ENCODE data around the gene ENTR1.

Gene ENTR1

DNA sequence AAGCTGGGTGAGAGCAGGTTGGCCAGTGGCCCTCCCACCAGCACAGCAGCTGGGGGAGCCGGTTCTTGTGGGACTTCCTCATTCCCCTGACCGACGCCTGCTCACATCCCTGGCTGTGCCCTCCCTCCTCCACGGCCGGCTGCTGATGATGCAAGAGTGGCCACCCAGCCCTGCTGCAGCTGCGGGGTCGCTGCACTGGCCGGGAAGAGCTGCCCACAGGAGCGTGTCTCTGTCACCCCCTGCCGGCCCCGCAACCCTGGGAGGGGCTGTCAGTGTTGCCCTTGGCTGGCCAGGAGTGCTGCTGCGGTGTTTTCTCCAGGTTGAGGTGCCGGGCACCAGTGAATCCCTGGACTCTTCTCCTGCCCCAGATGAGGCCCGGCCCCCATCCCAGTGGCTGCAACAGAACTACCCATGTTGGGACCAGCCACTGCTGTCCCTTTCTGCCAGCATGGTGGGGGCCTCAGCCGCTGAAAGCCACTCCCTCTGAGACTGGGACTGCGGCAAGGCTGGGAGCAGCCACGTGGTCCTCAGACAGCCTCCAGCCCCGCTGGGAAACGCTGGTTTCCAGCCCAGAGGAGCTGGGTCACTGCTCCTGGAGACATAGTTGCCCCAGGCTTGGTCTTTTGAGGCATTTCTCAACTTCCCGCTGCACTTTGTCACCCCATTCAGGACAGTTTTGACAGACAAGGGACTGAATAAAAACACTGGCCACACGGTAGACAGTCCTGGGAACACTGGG, 37.7 kb downstream of the ENTR1 start:
- TF ChIP-seq, protein P1, sequence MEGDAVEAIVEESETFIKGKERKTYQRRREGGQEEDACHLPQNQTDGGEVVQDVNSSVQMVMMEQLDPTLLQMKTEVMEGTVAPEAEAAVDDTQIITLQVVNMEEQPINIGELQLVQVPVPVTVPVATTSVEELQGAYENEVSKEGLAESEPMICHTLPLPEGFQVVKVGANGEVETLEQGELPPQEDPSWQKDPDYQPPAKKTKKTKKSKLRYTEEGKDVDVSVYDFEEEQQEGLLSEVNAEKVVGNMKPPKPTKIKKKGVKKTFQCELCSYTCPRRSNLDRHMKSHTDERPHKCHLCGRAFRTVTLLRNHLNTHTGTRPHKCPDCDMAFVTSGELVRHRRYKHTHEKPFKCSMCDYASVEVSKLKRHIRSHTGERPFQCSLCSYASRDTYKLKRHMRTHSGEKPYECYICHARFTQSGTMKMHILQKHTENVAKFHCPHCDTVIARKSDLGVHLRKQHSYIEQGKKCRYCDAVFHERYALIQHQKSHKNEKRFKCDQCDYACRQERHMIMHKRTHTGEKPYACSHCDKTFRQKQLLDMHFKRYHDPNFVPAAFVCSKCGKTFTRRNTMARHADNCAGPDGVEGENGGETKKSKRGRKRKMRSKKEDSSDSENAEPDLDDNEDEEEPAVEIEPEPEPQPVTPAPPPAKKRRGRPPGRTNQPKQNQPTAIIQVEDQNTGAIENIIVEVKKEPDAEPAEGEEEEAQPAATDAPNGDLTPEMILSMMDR (IDR thresholded peaks at IDR 0.05; ENCODE audit: low read depth, low read length, missing control alignments) = no peak
- in situ Hi-C loops (cut with HindIII; ENCODE audit: low sequenced_read_pairs) = no loop called here
- peak; percentile 8 for DNase-seq (ENCODE audit: low read depth)
- no peak overlapping the region for H3K4me3 ChIP-seq (ENCODE audit: low read depth, low read length)

DNA sequence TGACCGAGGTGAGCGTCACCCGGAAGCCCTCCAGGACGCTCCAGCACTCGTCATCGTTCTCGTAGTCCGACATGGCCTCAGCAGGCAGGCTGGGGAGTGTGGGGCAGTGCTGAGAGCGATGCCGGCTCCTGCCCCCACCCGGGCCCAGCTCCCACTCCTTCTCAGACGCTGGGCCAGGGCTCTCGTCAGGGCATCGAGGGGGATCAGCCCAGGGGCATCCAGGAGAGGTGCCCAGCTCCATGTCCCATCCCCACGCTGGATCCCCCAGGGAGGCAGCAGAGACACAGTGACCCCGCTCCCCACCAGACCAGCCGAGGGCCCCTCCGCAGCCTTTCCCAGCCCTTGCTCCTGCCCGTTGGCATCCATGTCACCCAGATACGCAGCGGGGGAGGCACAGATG, 38.4 kb downstream of the ENTR1 start:
- DNase-seq (ENCODE audit: low read depth) = no peak
- H3K4me3 ChIP-seq (ENCODE audit: low read depth, low read length) = no peak overlapping the region
- TF ChIP-seq, protein P1 (IDR thresholded peaks at IDR 0.05; ENCODE audit: low read depth, low read length, missing control alignments) = no peak
- in situ Hi-C loops (cut with HindIII; ENCODE audit: low sequenced_read_pairs) = no loop called here

DNA sequence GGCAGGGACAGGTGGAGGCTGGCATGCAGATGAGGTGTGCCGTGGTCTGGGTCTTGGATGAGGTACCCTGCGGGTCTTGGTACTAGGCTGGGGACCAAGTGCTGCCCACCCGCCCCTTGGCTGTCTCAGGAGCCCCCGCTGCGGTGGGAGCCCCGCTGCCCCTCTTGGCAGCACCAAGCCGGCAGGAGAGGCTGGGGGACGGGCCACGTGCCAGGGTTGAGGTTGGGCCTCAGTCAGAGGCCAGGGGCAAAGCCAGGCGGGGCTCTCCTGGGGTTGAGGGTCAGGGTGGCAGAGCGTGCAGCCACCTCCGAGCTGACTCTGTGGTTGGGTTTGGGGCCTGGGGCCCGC, 38.9 kb downstream of the ENTR1 start:
- in situ Hi-C loops (cut with HindIII; ENCODE audit: low sequenced_read_pairs) = no loop called here
- TF ChIP-seq, protein P1 (IDR thresholded peaks at IDR 0.05; ENCODE audit: low read depth, low read length, missing control alignments) = no peak
- no peak overlapping the region for H3K4me3 ChIP-seq (ENCODE audit: low read depth, low read length)
- DNase-seq (ENCODE audit: low read depth) = no peak

DNA sequence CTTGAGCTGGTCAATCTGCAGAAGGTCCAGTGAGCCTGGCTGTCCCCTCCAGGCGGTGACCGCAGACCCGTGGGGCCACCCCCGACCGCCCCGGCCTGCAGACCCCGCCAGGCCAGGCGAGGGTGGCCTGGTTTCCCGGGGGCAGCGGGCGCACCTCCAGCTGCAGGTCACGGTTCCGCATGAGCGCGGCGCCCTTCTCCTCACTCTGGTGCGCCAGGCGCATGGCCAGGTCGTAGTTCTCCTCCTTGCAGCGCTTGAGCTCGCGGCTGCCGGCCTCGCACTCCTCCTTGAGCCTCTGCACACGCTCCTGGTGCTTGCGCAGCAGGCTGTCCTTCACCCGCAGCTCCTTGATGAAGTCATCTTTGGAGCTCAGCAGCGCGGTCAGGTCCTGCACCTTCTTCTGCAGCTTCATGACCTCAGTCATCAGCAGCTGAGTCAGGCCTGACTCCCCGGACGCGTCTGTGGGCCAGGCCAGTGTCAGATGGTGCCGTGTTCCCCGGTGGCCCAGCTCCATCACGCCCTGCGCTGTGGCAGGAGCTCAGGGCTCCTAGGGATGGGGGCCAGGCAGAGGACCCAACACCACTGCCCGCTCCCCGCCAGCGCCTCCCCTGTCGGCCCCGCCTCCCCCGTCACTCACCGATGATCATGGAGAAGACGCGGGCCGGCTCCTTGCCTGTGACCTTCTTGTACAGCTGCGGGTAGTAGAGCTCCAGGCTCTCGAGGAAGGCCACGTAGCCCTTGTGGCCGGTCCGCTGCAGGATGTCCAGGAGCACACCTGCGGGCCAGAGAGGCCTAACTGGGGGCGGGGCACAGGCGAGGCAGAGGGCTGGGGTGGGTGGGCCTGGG, 39.5 kb downstream of the ENTR1 start:
- in situ Hi-C loops (cut with HindIII; ENCODE audit: low sequenced_read_pairs) = no loop called here
- TF ChIP-seq, protein P1 (IDR thresholded peaks at IDR 0.05; ENCODE audit: low read depth, low read length, missing control alignments) = no peak
- no peak for DNase-seq (ENCODE audit: low read depth)
- H3K4me3 ChIP-seq (ENCODE audit: low read depth, low read length) = no peak overlapping the region

DNA sequence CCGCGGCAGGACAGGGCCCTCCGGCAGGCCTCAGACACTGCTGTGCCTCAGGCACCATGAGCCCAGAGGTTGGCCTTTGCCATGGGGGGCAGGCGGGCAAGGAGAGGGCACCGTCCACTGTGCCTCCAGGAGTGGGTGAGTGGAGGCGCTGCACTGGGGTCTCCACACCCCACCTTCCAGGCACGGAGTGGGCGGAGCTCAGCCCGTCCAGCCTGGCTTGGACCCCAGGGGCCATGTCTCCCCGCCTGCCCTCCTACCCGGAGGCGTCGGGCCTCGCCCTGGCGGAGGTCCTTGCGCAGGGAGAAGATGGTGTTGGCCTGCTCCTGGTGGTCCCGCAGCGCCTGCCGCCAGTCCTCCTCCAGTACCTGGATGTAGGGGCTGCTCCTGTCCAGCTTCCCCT, 40.4 kb downstream of the ENTR1 start:
- no peak overlapping the region for H3K4me3 ChIP-seq (ENCODE audit: low read depth, low read length)
- in situ Hi-C loops (cut with HindIII; ENCODE audit: low sequenced_read_pairs) = no loop called here
- no peak for DNase-seq (ENCODE audit: low read depth)
- TF ChIP-seq, protein P1 (IDR thresholded peaks at IDR 0.05; ENCODE audit: low read depth, low read length, missing control alignments) = no peak

DNA sequence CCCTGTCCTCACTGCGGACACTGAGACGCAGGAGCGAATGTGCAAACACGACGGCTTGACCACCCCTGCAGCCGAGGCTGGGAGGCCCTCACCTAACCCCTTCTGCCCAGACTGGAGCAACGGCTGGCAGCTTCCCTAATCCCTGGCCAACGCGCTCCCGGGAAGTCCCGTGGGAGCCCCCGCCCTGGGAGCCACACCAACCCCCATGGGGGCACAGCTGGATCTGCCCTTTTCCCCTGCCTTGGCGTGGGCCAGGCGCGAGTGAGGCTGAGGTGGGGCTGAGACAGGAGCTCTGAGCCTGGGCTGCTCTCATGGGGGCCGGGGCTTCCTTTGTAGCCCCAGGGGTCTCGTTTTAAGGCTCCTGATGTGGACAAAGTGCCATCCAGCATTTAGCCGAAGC, 42.2 kb downstream of the ENTR1 start:
- in situ Hi-C loops (cut with HindIII; ENCODE audit: low sequenced_read_pairs) = loop anchor here (10.0 kb wide), 1 partner anchor 93 kb away; no protein-coding TSS in a partner anchor
- DNase-seq (ENCODE audit: low read depth) = no peak
- H3K4me3 ChIP-seq (ENCODE audit: low read depth, low read length) = no peak overlapping the region
- TF ChIP-seq, protein P1 (IDR thresholded peaks at IDR 0.05; ENCODE audit: low read depth, low read length, missing control alignments) = no peak

Data from astrocyte of the cerebellum (primary cell).